ENCODE data around the gene SPSB1.

Gene SPSB1

DNA sequence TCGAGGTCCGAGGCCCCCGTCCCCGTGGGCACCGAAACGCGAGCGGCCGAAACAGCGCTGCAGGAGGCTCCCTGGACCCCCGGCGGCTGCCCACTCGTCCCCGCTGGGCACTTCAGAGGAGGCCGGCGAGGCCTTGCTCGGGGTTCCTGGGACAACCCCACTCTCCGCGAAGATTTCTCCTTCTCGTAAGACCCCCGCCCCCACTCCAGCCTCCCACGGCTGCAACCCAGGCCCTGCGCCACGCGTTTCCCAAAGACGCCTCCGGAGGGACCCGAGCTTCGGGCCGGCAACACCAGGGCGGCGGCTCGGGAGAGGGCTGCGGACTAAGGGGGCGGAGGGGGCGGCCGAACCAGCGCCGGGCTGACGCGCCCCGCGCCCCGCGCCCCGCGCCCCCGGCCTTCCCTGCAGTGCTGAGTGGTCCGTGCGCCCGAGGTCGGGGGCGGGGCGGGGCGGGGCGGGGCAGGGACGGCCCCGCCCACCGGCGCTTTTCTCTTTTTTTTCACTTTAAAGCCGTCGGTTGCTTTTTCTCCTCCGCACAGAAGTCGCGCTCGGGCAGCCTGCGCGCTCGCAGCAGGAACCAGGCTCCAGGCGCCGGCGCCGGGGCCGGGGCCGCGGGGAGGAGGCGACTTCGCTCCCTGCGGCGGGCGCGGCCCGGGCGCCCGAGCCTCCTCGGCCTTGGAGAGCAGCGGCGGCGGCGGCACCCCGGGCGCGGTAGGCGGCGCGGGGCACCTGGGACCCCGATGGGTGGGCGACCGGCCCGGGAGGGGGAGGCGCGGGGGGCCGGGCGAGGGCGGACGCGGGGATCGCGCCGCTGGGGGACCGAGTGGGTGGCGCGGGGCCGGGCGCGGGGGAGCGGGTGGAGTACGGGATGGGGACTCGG is at the start of gene SPSB1:
Gene SPSB1 (plus strand): TSS at position 534 of the 880 bp plus-strand sequence. CDS start 62,998 bp downstream, outside the sequence.
- no peak for DNase-seq (ENCODE audit: low read depth, low spot score)

DNA sequence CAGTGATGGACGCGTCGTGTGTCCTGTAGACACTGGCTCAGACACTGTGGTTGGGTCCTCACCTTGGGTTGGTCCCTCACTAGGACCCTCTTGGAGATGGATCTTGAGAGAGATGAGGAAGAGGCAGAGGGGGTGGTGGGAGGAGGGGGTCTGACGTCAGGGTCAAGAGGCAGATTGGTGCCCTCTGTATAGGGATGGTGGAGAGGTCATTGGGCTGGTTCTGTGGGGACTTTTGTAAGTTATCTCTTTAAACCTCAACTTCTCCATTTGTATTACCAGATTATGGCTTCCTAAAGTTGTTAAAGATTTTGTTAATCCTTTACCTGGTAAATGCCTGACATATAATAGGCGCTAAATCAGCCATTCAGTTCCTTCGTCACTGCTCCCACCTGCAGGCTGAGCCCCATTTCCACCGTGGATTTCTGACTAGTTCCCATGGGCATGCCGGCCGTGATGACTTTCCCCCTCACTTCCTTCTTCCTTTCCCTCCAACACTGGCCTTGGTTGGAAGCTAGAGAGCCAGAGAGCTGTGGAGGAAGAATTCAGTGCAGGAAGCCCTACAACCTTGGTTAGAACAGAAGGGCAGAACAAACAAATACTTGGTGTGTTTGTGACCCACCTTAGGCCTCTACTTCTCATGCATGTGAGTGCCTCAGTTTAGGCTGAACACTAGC is 49.5 kb upstream of the SPSB1 start:
- DNase-seq (ENCODE audit: low read depth, low spot score): no peak

DNA sequence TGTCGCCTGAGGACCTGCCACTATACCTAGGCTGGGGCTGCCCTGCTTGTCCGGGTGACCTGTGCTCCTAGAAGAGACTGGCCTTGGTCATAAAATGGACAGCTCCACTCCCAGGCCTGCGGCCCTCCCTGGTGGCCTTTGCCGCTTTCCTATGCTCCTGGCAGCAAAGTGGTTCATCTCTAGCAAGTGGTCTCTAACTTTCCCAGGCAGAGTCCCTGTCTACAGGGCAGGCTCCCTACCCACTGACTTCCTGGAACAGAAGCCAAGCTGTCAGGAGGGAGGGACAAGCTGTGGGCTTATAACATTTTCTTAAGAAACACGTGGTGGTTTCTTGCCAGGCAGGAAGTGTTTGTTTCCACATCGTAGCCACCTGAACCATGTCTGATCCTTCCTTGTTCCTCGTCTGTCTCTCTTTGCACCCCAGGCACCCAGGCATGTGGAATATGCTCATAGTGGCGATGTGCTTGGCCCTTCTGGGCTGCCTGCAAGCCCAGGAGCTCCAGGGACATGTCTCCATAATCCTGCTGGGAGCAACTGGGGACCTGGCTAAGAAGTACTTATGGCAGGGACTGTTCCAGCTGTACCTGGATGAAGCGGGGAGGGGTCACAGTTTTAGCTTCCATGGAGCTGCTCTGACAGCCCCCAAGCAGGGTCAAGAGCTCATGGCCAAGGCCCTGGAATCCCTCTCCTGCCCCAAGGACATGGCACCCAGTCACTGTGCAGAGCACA is 48.0 kb upstream of the SPSB1 start:
- no peak for DNase-seq (ENCODE audit: low read depth, low spot score)

DNA sequence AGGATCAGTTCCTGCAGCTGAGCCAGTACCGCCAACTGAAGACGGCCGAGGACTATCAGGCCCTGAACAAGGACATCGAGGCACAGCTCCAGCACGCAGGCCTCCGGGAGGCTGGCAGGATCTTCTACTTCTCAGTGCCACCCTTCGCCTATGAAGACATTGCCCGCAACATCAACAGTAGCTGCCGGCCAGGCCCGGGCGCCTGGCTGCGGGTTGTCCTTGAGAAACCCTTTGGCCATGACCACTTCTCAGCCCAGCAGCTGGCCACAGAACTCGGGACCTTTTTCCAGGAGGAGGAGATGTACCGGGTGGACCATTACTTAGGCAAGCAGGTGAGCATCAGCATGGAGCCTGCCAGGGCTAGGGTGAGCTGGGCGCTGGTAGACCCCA is 47.5 kb upstream of the SPSB1 start:
- DNase-seq (ENCODE audit: low read depth, low spot score): no peak

DNA sequence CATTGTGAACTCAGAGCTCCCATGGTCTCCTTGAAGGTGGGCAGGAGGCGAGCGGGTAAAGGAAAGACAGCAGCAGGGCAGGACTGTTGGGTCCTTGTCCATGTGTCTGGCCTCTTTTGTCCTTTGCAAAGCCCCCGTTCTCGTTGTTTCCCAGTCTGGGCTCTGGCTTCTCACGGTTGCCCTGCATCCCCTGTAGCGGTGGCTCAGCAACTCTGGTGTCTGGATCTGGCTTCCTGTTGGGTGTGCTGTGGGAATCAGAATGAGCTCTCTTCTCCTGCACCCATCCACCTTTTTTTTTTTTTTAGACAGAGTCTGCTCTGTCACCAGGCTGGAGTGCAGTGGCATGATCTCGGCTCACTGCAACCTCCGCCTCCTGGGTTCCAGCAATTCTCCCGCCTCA is 47.0 kb upstream of the SPSB1 start:
- DNase-seq (ENCODE audit: low read depth, low spot score): no peak

DNA sequence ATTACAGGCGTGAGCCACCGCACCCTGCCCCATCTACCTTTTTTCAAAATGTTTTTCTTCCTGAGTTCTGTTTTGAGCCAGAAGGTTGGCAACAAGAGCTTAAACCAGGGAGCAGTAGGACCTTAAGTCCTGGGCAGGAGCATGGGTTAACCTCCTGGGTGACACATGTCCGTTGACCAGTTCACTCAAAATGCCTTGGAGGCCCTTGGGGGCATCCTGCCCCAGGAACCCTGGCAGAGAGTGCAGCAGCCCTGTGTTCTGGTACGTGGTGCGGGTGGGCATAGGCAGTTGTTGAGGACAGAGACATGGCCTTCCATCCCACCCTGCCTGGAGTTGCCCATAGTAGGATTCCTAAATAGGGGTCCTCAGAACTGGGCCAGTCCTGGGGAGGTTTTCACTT is 46.5 kb upstream of the SPSB1 start:
- no peak for DNase-seq (ENCODE audit: low read depth, low spot score)

DNA sequence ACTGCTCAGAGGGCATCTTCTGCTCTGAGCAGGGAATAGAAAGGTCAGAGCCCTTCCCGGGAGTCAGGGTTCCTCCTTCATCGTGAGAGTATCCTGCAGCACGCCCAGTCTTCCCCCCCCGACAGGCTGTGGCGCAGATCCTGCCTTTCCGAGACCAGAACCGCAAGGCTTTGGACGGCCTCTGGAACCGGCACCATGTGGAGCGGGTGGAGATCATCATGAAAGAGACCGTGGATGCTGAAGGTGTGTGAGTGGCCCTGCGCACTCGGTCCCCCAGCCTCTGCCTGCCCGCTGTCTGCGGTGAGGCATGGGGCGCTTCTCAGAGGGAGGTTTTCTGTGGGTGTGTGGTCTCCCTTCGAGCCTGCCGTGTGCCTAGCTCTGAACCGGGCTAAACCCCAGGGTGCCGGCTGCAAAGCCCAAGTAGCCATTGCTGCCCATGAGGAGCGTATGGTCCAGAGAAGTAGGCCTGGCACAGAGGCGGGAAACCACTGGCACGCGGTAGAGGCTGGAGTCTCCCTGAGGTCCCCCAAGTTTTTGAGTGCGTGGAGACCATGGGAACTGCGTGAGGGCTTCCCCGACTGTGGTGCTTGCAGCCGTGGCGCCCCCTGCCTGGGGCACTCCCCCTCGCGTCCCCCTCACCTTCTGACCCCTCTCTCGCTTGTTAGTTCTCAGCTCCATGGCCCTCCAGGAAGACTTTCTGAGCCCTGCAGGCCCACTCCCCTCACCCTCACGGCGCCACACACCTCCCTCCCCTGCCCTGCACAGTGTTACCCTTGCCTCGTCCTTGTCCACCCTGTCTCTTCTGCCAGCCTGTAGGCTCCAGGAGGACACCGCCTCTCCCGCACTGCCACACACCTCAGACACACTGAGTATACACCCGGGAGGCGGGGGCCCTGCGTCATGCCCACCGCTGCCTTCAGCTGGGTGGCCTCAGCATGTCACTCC is 45.6 kb upstream of the SPSB1 start:
- no peak for DNase-seq (ENCODE audit: low read depth, low spot score)

DNA sequence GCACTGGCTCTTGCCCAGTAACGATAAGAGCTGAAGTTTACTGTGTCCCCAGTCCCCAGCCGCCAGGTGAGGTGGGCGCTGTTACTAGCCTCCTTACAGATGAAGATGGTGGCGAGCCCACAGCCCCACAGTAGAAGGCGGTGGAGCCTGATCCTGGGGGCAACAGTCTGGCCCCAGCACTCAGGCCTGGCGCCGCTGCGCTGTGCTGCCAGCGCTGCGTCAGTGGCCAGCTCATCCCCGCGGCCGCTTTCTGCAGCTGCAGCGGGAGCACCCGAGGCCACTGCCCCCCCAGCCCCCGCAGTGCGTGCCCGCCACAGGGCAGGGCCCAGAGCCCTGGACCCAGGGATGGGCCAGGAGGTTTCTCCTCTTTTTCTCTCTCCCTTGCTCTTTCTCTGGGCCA is 44.8 kb upstream of the SPSB1 start:
- no peak for DNase-seq (ENCODE audit: low read depth, low spot score)

DNA sequence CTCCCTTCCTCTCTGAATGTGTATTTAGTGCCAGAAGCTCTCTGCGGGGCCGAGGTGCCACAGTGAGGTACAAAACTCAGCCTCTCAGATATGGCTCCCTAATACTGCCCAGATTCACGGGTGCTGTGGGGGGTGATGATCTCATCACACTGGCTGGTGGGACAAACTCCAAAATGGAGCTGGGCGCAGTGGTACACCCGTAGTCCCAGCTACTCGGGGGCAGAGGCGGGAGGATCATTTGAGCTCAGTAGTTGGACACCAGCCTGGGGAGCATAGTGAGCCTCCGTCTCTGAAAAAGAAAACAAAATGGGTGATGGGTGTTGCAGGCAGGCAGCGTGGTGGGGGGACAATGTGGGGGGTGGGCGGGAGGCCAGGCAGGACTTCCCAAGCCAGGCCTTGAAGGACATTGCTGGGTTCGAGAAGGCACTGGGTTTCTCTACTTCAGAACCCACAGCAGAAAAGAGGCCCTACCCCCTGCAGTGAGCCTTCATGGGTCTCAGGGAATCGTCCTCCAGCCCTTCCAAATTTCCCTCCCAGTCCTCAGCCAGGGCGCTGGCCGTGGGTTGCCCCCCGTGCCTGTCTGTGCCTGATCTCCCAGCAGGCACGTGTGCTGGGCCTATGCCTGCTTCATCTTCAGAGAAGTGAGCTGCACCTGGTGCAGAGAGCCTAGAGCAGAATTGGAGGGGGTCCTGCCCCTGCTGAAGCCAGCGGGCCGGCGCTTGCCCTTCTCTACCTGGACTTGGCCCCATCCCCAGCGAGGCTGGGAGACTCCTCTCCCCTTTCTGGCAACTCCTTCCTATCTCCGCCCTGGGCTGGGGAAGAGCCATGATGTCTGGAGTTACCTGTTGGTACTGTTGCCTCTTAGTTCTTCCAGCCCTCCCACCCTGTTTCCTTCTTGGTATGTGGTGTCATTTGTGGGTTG is 44.1 kb upstream of the SPSB1 start:
- no peak for DNase-seq (ENCODE audit: low read depth, low spot score)

DNA sequence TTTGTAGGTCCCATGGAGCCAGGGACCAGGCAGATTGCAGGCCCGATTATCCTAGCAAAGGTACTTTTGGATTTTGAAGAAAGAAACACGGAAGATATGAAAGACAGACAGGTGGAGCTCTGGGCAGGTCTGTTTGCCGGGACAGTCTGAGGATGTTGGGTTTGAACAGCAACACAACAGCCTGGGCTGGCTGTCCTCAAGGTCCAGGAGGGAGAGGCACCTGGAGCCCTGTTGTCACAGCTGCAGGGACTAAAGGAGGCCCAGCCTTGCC is 43.5 kb upstream of the SPSB1 start:
- DNase-seq (ENCODE audit: low read depth, low spot score): no peak

DNA sequence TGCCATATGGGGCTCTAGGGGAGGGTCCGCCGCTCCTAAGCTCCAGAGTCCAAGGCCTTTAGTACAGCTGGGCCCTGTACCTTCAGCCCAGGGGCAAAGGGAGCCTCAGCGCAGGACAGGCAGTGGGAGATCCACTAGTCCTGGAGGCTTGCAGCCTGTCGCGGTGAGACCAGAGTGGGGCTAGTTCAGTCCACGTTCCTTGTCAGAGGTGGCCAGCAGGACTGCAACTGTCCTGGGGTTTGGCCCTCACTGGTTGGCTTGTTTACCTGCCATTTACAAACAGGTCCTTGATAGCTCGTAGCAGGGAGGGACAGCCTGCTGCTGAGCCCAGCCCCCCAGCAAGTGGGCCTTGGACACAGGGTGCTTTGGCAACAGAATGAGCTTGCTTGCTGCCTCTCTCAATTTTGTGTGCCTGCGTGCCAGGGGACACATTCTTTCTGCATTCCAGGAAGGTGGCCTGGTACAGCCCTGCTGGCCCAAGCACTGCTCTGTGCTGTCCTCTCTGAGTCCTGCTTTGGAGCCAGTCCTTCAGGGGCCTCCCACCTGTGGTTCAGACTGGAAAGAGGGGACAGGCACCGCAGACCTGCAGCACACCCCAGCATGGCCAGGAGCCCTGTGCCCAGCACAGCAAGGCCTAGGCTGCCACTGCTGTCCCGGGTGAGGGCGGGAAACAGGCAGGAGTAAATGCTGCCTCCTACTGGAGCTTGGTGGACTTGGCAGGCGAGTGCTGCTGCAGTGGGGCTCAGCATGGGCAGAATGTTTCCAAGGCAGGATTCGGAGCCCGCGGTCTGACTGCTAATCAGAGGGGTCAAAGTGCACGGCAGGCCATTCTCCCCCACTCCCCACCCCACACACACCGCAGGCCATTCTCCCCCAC is 42.9 kb upstream of the SPSB1 start:
- no peak for DNase-seq (ENCODE audit: low read depth, low spot score)

DNA sequence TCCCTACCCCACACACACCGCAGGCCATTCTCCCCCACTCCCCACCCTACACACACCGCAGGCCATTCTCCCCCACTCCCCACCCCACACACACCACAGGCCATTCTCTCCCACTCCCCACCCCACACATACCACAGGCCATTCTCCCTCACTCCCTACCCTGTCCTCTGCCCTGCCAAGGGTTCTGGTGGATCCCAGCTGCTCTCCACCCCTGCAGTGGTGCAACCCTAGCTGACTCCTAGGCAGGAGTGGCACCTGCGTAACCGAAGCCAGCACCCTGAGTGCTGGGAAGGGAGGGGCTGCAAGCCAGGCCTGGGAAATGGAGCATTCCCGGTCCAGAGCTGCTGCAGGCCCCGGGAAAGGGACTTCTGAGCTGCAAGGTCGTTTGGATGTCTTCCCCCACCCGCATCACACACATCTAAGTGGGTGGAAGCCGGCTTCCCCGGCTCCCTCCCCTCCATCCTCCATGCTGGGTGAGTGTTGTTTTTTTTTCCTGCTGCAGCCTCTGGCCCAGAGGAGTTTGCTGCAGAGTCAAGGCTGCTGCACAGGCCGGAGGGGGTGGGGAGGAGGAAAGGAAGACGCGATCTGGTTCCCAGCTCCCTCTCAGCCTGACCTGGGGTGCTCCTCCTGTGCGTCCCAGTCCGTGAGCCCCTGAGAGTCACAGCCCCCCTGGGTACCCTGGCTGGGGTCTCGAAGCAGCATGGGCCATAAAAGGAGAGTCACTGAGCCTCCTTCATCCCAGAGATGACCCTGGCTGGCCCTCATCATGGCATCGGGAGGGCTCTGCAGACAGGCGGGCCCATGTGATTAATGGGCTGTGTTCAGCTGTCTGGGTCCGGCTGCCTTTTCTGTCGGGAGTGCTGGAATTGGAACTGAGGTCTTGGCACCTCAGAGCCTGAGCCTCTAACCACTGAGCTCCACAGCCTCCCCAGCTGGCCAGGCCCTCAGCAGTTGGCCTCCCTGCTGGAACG is 42.0 kb upstream of the SPSB1 start:
- no peak for DNase-seq (ENCODE audit: low read depth, low spot score)

DNA sequence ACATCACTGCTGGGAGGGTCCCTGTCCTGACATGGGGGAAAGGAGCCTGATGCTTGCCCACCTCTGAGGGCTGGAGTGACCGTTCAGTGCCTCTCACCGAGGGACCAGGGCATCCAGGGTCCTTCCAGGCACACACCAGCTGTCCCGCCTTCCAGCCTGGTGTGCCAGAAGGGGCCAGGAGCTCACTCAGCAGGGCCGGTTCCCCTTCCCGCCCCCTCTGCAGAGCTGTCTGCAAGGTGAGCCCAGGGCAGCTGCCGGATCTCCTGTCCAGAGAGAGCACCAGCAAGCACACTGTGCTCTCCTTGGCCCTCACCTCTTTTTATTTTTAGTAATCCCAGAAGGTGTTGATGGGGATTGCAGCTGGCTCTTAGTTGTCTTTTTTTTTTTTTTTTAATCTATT is 41.2 kb upstream of the SPSB1 start:
- no peak for DNase-seq (ENCODE audit: low read depth, low spot score)

DNA sequence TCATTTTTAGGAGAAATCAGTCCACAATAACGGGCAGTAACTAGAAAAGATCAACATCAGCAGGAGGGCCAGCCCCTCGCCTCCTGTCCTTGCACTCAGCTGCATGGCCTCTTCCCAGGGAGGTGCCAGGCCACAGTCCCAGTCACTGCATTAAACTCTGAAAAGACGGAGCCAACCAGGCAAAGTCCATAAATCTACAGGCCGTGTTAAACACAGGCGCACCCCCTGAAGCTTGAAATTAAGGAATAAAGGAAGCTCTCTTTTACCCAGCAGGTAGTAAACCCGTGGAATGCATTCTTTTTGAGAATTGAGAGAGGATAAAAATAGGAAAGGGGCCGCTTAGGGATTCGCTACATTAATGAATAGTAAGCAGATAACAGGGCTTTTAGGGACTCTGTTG is 39.7 kb upstream of the SPSB1 start:
- no peak for DNase-seq (ENCODE audit: low read depth, low spot score)

DNA sequence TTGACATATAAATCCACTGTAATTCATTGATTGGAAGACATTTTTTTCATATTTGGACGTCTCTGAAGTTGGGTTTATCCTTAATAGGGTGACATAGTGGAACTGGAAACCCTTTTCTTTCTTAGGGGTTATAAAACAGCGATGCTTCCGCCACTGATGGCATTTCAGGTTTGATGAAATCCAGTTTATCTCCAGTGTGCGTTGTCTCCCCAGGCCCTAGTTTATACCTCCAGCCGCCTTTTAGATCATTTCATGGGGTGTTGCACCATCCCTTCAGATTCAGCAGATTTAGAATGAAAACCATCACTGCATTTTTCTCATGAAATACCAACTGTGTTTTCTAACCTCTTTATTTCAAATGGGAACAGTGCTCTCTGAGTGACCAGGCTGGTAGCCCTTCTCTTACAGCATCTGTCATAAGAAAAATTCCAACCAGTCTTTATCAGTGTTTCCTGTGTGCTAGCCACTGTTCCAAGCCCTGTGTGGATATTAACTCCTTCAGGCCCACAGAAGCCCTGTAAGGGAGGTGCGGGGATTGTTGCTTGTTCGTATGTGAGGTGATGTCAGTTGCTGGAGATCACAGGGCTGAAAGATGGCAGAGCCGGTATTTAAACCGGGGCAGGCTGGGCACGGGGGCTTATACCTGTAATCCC is 39.1 kb upstream of the SPSB1 start:
- no peak for DNase-seq (ENCODE audit: low read depth, low spot score)

DNA sequence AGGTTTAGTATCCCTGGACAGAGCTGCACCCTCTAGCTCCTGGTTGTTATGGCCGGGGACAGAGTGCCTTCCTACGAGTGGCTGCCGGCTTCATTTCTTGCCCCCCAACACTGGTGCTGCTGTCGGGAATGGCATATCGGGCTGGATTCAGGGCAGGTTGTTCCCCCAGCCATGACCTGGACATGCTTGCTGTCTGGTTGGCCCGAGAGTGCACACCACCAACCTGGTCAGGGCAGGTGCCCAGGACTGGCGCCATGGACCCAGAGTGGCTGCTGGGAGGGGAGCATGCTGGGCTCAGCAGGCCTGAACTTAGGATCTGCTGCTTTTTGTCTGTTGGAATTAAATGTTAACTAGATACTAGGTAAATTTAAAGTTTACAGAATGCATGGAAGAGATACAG is 36.4 kb upstream of the SPSB1 start:
- no peak for DNase-seq (ENCODE audit: low read depth, low spot score)

DNA sequence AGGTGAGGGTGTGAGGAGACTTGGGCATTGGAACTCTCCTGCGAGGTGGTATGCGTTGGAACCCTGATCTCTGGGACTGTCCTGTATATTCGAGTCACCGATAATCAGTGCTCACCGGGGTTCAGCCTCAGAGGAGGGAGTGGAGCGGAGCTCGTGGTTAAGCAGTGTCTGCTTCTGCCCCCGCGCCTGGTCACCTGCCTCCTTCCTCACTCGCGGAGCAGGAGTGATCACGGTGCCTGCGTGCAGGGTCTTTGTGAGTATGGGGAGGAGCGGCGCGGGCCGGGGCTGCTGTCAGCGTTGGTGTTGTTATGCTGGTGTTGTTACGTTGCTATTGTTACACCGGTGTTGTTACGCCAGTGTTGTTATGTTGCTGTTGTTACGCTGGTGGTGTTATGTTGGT is 34.8 kb upstream of the SPSB1 start:
- no peak for DNase-seq (ENCODE audit: low read depth, low spot score)

DNA sequence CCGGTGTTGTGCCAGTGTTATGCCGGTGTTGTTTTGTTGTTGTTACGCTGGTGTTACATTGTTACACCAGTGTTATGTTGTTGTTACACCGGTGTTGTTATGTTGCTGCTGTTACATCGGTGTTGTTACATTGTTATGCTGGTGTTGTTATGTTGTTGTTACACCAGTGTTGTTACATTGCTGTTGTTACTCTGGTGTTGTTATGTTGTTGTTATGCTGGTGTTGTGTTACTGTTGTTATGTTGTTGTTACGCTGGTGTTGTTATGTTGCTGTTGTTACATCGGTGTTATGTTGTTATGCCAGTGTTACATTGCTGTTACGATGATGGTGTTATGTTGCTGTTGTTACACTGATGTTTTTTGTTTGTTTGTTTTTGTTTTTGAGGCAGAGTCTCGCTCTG is 34.1 kb upstream of the SPSB1 start:
- DNase-seq (ENCODE audit: low read depth, low spot score): no peak

All from smooth muscle cell of the brain vasculature (primary cell).